Activated effector memory CD4-positive, alpha-beta T cell treated with anti-CD3 and anti-CD28 coated beads, Interleukin-2, amount 50 U/mL, for 16 hours (primary cell): ENCODE data around the gene LRRK1.

Experiments
- DNase-seq: peaks from one replicate; pipeline ENCODE4 v3.0.0-alpha.2; 2020

The LRRK1 gene

DNA sequence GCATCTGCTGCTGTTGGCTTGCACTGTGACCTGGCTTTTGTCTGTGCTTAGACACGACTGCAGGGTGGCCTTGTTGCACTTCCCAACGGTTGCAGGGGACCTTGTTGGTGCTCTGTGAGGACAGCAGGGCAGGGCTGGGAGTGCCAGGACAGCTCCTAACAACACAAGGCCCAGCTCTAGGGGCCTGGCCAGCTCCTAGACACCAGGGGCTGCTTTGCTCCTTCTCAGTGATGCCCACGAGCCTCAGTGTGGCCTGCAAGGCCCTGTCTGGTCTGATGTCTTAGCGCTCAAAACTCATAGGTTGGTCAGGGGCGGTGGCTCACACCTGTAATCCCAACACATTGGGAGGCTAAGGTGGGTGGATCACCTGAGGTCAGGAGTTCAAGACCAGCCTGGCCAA lies 183.6 kb downstream of the LRRK1 start:
- no peak for DNase-seq

- no peak for DNase-seq
Measured at GRCh38 chr15:101103598-101103997, 184.4 kb downstream of the LRRK1 start.

DNA sequence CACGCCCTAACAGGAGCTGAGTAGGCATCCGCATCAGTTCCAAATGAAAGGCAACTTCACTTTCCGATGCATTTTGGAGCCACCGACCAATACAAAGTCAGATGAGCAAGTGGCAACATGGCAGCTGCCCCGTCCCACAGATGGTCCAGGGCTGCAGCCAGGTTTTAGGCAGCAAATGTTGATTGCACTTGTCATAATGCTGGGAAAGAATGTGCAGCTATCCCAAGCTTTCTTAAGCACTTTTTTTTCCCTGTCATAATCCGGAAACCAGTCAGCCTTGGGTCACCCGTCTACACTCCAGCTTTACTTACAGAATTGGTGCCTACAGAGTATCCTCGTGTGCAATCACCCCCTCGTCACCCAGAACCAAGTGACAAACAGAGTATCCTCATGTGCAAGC lies 185.0 kb downstream of the LRRK1 start:
- DNase-seq = no peak

DNA sequence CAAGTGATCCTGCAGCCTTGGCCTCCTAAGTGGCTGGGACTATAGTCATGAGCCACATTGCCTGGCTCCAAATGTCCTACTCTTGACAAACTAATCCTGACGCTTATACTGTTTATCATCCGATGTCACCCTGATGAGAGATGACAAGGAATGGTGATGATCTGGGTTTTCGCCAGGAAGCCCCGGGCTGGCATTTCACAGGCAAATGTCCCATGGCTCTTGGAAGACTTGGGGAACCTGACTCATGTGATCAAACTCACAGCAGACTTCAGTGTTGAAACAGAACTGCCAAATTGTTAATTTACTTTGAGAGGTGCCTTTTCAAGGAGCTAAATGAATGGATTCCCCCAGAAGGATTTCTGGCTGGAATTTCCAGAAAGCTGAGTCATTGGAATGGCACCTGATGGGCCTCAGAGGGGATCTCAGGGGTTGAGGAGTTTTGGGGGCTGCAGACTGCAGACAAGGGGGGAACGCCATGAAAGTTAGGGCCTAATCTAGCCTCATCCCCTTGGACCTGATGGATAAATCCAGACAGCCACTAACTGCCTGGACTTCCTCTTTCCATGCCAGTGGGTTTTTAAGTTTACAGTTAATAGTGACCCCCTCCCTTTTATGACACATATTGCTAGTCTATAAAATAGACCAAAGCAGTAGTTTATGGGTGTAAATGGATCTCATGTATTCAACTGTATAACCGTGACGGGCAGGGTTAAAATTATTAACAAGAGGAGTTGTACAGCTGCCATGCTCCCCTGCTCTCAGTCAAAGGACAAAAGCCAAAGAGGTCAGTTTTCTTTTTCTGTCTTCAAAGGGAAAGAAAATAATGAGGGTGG lies 186.1 kb downstream of the LRRK1 start:
- no peak for DNase-seq

DNA sequence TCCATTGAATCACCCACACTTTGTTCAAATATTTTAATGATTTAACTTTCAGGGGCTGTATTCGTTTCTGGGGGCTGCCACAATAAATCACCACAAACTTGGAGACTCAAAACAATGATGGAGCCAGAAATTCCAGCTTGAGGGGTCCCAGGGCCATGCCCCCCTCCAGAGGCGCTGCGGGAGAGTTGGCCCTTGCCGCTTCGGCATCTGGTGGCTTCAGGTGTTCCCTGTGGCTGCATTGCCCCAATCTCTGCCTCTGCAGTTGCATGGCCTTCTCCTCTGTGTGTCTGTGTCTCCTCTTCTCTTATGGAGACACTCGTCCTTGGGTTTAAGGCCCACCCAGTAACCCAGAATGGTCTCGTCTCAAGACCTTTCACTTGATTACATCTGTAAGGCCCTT lies 187.9 kb downstream of the LRRK1 start:
- DNase-seq = no peak

GRCh38 chr15:101107625-101108460 lies 188.7 kb downstream of the LRRK1 start:
- no peak for DNase-seq

DNA sequence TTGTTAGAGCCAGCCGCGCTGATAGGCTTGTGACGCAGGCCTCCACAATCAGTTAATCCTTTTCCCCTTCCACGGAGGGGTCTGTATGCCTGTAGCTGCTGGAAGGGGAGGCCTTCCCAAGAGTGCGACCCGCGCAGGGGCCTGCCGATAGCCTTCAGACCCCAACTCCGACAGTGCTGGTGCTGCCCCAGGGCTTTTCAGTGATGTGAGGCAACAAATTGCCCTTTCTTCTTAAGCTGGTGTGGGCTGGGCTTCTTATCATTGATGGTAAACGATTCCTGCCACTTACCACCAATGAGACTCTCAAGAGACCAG lies 189.3 kb downstream of the LRRK1 start:
- no peak for DNase-seq

DNA sequence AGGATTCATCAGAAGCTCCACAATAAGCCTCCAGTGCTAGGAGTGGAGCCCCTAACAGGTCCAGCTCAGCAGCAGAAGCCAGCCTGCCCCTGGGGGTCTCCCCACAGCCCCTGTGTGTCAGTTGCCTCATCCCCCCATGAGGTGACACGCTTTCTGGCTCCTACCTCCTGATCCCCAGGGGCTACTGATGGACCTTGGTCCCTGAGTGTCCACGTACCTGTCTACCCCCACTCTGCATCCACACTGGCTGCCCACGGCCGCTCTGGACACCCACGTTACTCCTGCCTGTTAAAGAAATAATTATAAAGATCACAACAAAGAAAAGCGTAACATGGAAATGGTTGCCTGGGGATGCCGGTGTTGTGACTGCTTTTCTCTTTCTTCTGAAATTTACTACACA lies 189.6 kb downstream of the LRRK1 start:
- DNase-seq = no peak

GRCh38 chr15:101110681-101111569 lies 191.8 kb downstream of the LRRK1 start:
- DNase-seq = no peak

DNA sequence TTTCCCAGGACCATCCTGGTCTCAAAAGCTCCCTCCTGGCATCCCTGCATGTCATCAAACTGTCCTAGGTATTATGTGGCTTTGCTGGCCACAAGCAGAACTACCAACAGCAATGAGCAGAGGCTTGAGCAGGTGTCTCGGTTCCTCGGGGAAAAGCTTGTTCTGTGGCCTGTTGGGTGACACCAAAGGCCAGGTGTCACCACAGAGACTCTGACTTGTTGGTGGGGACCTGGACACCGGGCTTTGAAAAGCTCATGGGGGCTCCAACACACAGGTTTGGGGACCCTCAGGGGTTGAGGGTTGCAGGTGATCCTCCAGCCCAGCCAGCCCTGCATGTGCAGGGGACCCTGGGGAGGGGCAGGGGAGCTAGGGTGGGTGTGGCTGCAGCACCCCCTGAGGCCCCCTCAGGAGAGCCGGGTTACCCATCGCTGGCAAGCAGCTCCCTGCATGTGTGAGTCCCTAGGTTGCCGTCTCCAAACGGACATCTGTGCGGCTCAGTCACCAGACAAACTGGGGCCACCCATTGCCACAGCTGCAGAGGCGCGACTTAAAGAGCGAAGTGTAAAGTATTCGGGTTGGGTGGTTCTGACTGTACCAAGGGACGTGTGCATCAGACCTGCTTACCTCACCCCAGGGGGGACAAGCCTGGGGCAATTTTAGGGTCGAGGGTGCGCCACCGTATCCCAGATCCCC lies 192.6 kb downstream of the LRRK1 start:
- DNase-seq = no peak

DNA sequence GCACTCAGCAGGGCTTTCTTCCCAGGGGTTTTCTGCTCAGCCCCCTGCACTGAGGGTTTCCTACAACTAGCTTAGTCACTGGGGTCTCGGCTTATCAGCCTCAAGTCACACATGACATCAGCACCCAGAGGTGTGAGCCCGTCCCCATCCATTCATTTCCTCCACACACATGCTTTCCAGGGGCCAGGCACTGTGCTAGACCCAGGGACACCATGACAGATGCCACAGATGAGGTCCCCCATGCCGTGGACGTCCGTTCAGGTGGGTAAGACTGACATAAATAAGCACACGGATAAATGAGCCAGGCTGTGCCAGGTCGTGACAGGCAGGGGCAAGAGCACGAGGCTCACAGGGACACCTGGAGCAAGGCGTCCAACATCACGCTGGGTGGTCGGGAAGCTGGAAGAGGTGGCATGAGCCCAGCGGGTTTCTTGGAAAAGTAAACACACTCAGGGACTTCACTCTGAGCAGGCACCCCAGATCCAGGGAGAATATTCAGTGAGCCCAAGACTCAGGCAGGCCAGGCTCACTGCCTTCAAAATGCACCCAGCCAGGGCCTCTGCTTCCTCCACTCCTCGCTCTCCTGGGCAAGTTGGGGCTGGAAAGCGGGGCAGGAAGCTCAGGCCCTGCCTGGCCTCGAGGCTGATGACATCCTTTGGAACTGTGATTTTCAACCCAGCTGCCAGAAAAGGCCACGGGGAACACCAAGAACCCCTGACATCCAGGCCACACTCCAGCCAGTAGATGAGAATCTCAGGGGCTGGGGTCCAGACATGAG lies 193.4 kb downstream of the LRRK1 start:
- no peak for DNase-seq

DNA sequence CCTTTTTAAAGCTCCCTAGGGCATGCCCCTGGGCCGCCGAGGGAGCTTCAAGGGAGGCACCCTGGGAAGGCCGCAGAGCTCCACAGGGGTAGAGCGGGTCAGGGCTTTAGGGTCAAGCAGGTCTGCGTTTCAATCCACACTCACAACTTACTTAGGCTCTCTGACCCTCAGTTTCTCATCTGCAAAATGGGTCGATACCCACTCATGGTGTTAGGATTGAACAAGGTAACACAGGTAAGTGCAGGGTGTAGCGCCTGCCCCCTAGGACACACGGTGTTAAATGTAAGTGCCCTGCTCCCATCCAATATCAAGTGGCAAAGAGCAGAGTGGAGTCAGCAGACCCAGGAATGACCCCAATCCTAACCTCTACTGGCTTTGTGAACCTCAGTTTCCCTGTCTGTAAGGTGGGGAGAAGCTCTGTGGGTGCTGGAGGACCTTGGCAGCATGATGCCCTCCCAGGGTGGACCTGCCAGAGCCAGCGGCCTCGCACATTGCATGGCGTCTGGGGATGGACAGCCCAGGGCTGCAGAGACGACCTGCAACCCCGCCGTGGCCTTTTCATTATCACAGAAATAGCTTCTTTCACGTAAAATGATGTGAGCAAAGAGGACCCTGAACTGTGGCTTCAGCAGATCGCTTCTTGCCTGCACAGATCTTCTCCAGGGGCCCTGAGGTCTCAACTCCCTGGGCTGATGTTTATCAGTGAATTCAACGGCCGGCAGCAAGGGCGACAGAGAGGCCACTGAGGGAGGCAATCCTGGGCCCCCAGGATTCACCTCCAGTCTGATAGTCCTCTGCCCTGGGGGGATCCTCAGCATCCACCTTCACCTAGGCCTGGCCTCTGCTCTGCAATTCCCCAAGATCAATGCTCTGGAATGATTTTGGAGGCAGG lies 194.2 kb downstream of the LRRK1 start:
- DNase-seq = no peak

DNA sequence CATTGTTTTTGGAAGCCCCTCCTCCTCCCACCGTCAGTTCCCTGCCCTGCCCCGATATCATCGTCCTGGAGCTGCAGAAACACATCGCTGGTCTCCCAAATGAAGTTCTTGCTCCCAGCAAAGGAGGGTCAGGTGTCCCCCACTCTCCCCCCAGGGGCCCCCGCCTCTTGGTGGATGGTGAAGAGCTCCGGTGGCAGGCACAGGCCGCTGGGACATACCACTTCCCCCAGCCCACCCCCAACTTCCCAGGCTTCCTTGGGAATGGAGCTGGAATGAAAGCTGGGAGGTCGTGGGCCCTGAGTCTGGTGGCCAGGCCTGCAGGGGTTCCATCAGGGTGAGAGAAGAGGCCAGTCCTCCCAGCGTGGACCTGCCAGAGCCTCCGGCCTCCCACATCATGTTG lies 195.0 kb downstream of the LRRK1 start:
- DNase-seq = no peak

DNA sequence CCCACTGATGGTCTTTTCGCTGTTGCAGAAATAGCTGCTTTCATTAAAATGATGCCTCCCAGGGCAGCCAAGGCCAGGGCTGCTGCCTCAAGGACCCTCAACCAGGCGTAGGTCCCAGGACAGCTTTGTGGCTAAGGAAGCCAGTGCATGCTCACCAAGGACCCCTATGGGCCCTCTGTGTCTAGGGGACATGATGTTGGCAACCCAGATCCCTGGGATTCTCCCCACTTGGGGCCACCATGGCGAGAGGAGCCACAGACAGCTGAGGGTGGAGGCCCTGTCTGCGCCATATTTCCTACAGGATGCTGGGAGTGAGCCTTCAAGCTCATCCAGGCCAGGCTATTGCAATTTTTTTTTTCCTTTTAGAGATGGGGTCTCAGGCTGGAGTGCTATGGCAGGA lies 195.5 kb downstream of the LRRK1 start:
- DNase-seq = no peak

- DNase-seq = no peak
Measured at GRCh38 chr15:101115393-101115785, 196.2 kb downstream of the LRRK1 start.

- DNase-seq = no peak
Measured at GRCh38 chr15:101115786-101116680, 196.9 kb downstream of the LRRK1 start.

DNA sequence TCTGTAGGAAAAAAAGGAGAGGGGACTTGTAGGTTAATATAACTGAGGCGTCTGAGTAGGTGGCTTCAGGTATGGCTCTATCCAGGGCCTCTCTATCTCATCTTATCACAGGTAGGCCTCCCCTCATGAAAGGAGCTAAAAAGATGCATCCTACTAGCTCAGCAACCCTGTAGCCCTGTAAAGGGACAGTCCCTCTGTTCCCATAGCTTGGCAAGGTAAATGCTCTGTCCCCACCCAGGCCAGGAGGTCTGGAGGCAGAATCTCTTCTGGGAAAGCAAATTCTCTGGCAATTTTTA lies 197.5 kb downstream of the LRRK1 start:
- DNase-seq = no peak

DNA sequence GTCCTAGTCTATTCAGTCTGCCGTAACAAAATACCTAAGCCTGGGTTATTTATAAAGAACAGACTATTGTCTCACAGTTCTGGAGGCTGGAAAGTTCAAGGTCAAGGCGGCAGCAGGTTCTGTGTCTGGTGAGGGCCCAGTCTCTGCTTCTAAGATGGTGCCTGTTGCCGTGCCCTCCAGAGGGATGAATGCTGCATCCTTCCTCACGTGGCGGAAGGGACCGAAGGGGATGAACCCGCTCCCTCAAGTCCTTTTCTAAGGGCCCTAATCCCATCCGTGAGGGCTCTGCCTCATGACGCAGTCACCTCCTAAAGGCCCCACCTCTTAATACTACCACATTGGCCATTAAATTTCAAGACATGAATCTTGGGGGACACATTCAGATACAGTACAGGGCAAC lies 199.0 kb downstream of the LRRK1 start:
- DNase-seq = no peak

GRCh38 chr15:101118615-101119014 lies 199.5 kb downstream of the LRRK1 start:
- DNase-seq = no peak

GRCh38 chr15:101119181-101119580 lies 200.0 kb downstream of the LRRK1 start:
- DNase-seq = no peak
